Stomach (tissue), 9 donors: ENCODE results near the gene KRT85. TPM values are rescaled to one million over a fixed set of nuclear protein-coding genes. Genes with fewer than 3 reads are reported as not detected.

Source experiments
- DNase-seq, 2 donors: peaks; one replicate each; pipeline versions ENCODE4 v3.0.0 to v3.0.0-alpha.2; 2013 to 2019
- H3K27ac ChIP-seq, 5 donors: fragments of 200-600 bp in 4 of 5; sonication (generic) in 4 of 5; one replicate each; pipeline ENCODE4 v1.5.1; 2013 to 2019; ENCODE audit warnings: mild to moderate bottlenecking in 1 of 5, moderate library complexity in 1 of 5
- H3K27me3 ChIP-seq, 3 donors: fragments of 200-600 bp; sonication (generic); one replicate each; pipeline ENCODE4 v1.5.1; 2017 to 2019; ENCODE audit warnings: mixed run types in 1 of 3
- H3K36me3 ChIP-seq, 4 donors: fragments of 200-600 bp; sonication (generic); 1 replicate in 3 of 4; 2 replicates in 1 of 4; pipeline ENCODE4 v1.5.1; 2016 to 2019
- H3K4me1 ChIP-seq, 4 donors: fragments of 200-600 bp; sonication (generic); one replicate each; pipeline ENCODE4 v1.5.1; 2016 to 2019
- H3K4me3 ChIP-seq, 4 donors: fragments of 200-600 bp; sonication (generic) in 3 of 4; one replicate each; pipeline ENCODE4 v1.5.1; 2016 to 2019; ENCODE audit warnings: mild to moderate bottlenecking in 1 of 4
- H3K9me3 ChIP-seq, 4 donors: fragments of 200-600 bp; sonication (generic); one replicate each; pipeline ENCODE4 v1.5.1; 2016 to 2019
- CTCF ChIP-seq, 7 experiments: fragments of 450-650 bp in 4 of 7; fragments of 200-600 bp in 3 of 7; sonication (generic) in 3 of 7; IDR thresholded peaks; one replicate each; pipeline ENCODE4 v1.5.1; 2016 to 2019; ENCODE audit warnings: antibody characterized with exemption in 7 of 7, control low read depth in 2 of 7, mild to moderate bottlenecking in 1 of 7
- EP300 ChIP-seq: sonication (generic); formaldehyde crosslinking; IDR thresholded peaks from one replicate; pipeline ENCODE4 v1.6.1; 2017; ENCODE audit warnings: antibody characterized with exemption
- POLR2A ChIP-seq, 4 donors: fragments of 450-650 bp; IDR thresholded peaks; one replicate each; pipeline ENCODE4 v1.6.1; 2016; ENCODE audit warnings: antibody characterized with exemption in 4 of 4, control low read depth in 2 of 4, mild to moderate bottlenecking in 1 of 4, moderate library complexity in 1 of 4
- POLR2AphosphoS5 ChIP-seq, 3 donors: sonication (generic); formaldehyde crosslinking; IDR thresholded peaks; one replicate each; pipeline ENCODE4 v1.6.1; 2016; ENCODE audit warnings: antibody characterized with exemption in 3 of 3
- WGBS, 5 donors: extraction: QIAGEN DNeasy Blood & Tissue Kit in 3 of 5; methylation state at CpG; one replicate each; pipeline versions ENCODE4 v1.1.5 to v1.1.7; 2013 to 2018; 5-methylcytosine and 5-hydroxymethylcytosine counted together
- intact Hi-C: fragments of 100-400 bp; cut with DNase I; formaldehyde crosslinking; loops from one replicate; pipeline ENCODE4 v1.15.1; 2023; ENCODE audit warnings: low total_unique reads
- polyA plus RNA-seq, 3 donors: library from polyadenylated mRNA; stranded (reverse); fragments of 200-250 nt; gene quantifications; one replicate each; pipeline ENCODE4 v1.2.3, GENCODE V29; 2013
- total RNA-seq, 5 donors: library from RNA; depleted of rRNA; stranded (reverse); fragments of >200 nt; gene quantifications; one replicate each; pipeline versions ENCODE4 v1.1.0 to v1.2.3, GENCODE V29; 2014 to 2016
- donor health status: healthy with polysubstance abuse.
- donor health status: Bipolar disorder and iron deficiency.
- donor health status: healthy.

Gene KRT85
- total and polyA plus RNA-seq, 8 donors = not detected

GRCh38 chr12:52401526-52401925 lies 34.2 kb upstream of the KRT85 start:
- Histone ChIP-seq H3K4me3 (no peak overlapping the region), H3K9me3 (no peaks in the 10 kb centered on the region), H3K27me3 (peaks cover 0 to 12% (median 0%) of the 10 kb centered on the region in 3 donors), H3K27ac (no peak overlapping the region), H3K4me1 (no peaks in the 10 kb centered on the region), H3K36me3 (no peaks in the 10 kb centered on the region)
- TF ChIP-seq POLR2AphosphoS5 (IDR thresholded peaks at IDR 0.05) (no peak), EP300 (no peak), POLR2A (IDR thresholded peaks at IDR 0.05) (no peak), CTCF (IDR thresholded peaks at IDR 0.05) (no peak)
- WGBS, 5 donors = 82 to 90% (median 88%) methylated on average over 3 to 5 of the region's 5 CpGs
- no peak for DNase-seq
- intact Hi-C loops = no loop called here

- Histone ChIP-seq H3K36me3 (no peaks in the 10 kb centered on the region), H3K27ac (no peak overlapping the region), H3K9me3 (no peaks in the 10 kb centered on the region), H3K27me3 (peaks cover 0 to 12% (median 0%) of the 10 kb centered on the region in 3 donors), H3K4me1 (peaks cover 0 to 2% (median 0%) of the 10 kb centered on the region in 4 donors), H3K4me3 (no peak overlapping the region)
- 78 to 85% (median 85%) methylated on average over 8 to 9 of the region's 9 CpGs for WGBS, 5 donors
- TF ChIP-seq EP300 = no peak
- TF ChIP-seq POLR2AphosphoS5 (IDR thresholded peaks at IDR 0.05) = no peak
- no peak for TF ChIP-seq CTCF (IDR thresholded peaks at IDR 0.05)
- no peak for TF ChIP-seq POLR2A (IDR thresholded peaks at IDR 0.05)
- intact Hi-C loops = no loop called here
- no peak for DNase-seq
These were observed 33.6 kb upstream of the KRT85 start for GRCh38 chr12:52400906-52401305.

DNA sequence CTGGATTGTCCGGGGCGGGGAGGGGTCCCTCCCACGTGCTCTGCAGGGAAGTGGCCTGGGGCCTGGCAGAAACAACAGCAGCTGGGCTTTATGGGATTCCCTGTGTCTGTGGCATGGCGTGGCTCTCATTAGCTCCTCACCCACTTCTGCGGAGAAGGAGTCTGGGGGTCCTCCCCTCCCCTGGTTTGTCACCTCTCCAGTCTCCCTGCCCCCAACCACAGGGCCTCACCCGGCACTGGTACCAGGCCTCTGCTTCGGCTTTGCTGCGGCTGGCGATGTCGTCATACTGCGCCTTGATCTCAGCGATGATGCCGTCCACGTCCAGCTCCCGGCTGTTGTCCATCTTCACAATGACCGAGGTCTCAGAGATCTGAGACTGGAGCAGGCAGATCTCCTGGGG lies 32.5 kb upstream of the KRT85 start:
- H3K4me1 ChIP-seq = peaks cover 0 to 5% (median 0%) of the 10 kb centered on the region in 4 donors
- H3K36me3 ChIP-seq = no peaks in the 10 kb centered on the region
- H3K27ac ChIP-seq = no peak overlapping the region
- intact Hi-C loops = no loop called here
- no peaks in the 10 kb centered on the region for H3K9me3 ChIP-seq
- DNase-seq = no peak
- TF ChIP-seq EP300 = no peak
- no peak for TF ChIP-seq CTCF (IDR thresholded peaks at IDR 0.05)
- no peak for TF ChIP-seq POLR2A (IDR thresholded peaks at IDR 0.05)
- no peak for TF ChIP-seq POLR2AphosphoS5 (IDR thresholded peaks at IDR 0.05)
- 93 to 97% (median 95%) methylated on average over 16 of the region's 16 CpGs for WGBS, 5 donors
- H3K4me3 ChIP-seq = no peak overlapping the region
- H3K27me3 ChIP-seq = peaks cover 0 to 12% (median 0%) of the 10 kb centered on the region in 3 donors

DNA sequence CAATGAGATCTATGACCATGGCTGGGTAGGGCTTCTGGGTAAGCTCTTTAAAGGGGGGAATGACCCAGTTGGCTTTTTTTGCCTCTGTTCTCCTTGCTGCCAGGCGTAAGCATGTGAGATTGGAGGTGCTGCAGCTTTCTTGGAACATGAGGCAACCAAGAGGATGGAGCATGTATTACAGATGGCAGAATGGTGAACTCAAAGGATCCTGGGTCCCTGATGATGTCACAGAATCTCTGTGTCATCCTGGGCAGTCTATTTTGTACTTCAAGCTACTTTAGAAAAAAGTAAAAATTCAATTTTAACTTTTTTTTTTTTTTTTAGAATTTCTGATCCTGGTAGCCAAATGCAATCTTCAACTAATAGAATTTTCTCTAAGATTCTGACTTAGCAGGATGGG lies 30.9 kb upstream of the KRT85 start:
- H3K27ac ChIP-seq = no peak overlapping the region
- intact Hi-C loops = no loop called here
- H3K4me1 ChIP-seq = peaks cover 0 to 13% (median 5%) of the 10 kb centered on the region in 4 donors
- no peak overlapping the region for H3K4me3 ChIP-seq
- TF ChIP-seq EP300 (no peak), POLR2A (IDR thresholded peaks at IDR 0.05) (no peak), CTCF (IDR thresholded peaks at IDR 0.05) (no peak), POLR2AphosphoS5 (IDR thresholded peaks at IDR 0.05) (no peak)
- DNase-seq = no peak
- no peaks in the 10 kb centered on the region for H3K36me3 ChIP-seq
- H3K27me3 ChIP-seq = peaks cover 0 to 12% (median 0%) of the 10 kb centered on the region in 3 donors
- H3K9me3 ChIP-seq = no peaks in the 10 kb centered on the region
- WGBS, 5 donors = 85 to 97% (median 90%) methylated on average over 1 of the region's 1 CpG
